ENCODE measurements around the gene COA5. TPM values are rescaled to one million over a fixed set of nuclear protein-coding genes. Genes with fewer than 3 reads are reported as not detected.
"Not testable (repeated sequence)": the region's sequence is repeated elsewhere in the genome, so short reads cannot be mapped to it uniquely, and the experiment has no call there.

COA5 gene
- total RNA-seq, 1 donor from 2014 or later: 20.6 TPM

- no peak for DNase-seq (ENCODE audit: extremely low read depth, low read depth, low spot score)
Observed at GRCh38 chr2:98607104-98607503, 1.2 kb downstream of the COA5 start.

GRCh38 chr2:98606431-98606830, 1.9 kb downstream of the COA5 start:
- DNase-seq (ENCODE audit: extremely low read depth, low read depth, low spot score): no peak

- DNase-seq (ENCODE audit: extremely low read depth, low read depth, low spot score): no peak
Observed at GRCh38 chr2:98605076-98605475, 3.2 kb downstream of the COA5 start.

- DNase-seq (ENCODE audit: extremely low read depth, low read depth, low spot score): no peak
Observed at GRCh38 chr2:98604547-98604946, 3.8 kb downstream of the COA5 start.

- DNase-seq (ENCODE audit: extremely low read depth, low read depth, low spot score): no peak
Observed at GRCh38 chr2:98601532-98602132, 6.7 kb downstream of the COA5 start.

GRCh38 chr2:98598781-98599428, 9.4 kb downstream of the COA5 start:
- DNase-seq (ENCODE audit: extremely low read depth, low read depth, low spot score): no peak

GRCh38 chr2:98594665-98595064, 13.6 kb downstream of the COA5 start:
- DNase-seq (ENCODE audit: extremely low read depth, low read depth, low spot score): not testable (repeated sequence)

GRCh38 chr2:98592565-98592964, 15.7 kb downstream of the COA5 start:
- no peak for DNase-seq (ENCODE audit: extremely low read depth, low read depth, low spot score)

- no peak for DNase-seq (ENCODE audit: extremely low read depth, low read depth, low spot score)
Observed at GRCh38 chr2:98589489-98589888, 18.8 kb downstream of the COA5 start.

GRCh38 chr2:98588880-98589431, 19.4 kb downstream of the COA5 start:
- DNase-seq (ENCODE audit: extremely low read depth, low read depth, low spot score): no peak

- DNase-seq (ENCODE audit: extremely low read depth, low read depth, low spot score): no peak
Observed at GRCh38 chr2:98586551-98587140, 21.7 kb downstream of the COA5 start.

- DNase-seq (ENCODE audit: extremely low read depth, low read depth, low spot score): no peak
Observed at GRCh38 chr2:98585386-98585785, 22.9 kb downstream of the COA5 start.

GRCh38 chr2:98583816-98584618, 24.3 kb downstream of the COA5 start:
- no peak for DNase-seq (ENCODE audit: extremely low read depth, low read depth, low spot score)

- DNase-seq (ENCODE audit: extremely low read depth, low read depth, low spot score): no peak
Observed at GRCh38 chr2:98583276-98583675, 25.0 kb downstream of the COA5 start.

- DNase-seq (ENCODE audit: extremely low read depth, low read depth, low spot score): no peak
Observed at GRCh38 chr2:98582523-98582922, 25.8 kb downstream of the COA5 start.

GRCh38 chr2:98580656-98581284, 27.5 kb downstream of the COA5 start:
- no peak for DNase-seq (ENCODE audit: extremely low read depth, low read depth, low spot score)

GRCh38 chr2:98579926-98580325, 28.4 kb downstream of the COA5 start:
- no peak for DNase-seq (ENCODE audit: extremely low read depth, low read depth, low spot score)

- no peak for DNase-seq (ENCODE audit: extremely low read depth, low read depth, low spot score)
Observed at GRCh38 chr2:98578231-98578630, 30.1 kb downstream of the COA5 start.

GRCh38 chr2:98577313-98577712, 31.0 kb downstream of the COA5 start:
- DNase-seq (ENCODE audit: extremely low read depth, low read depth, low spot score): no peak

- DNase-seq (ENCODE audit: extremely low read depth, low read depth, low spot score): no peak
Observed at GRCh38 chr2:98576666-98577312, 31.5 kb downstream of the COA5 start.

Measured in glomerular endothelial cell (primary cell).